HK-2 (cell line): ENCODE measurements around the gene C20orf144.
"Not testable (repeated sequence)": the region's sequence is repeated elsewhere in the genome, so short reads cannot be mapped to it uniquely, and the experiment has no call there.

Experiments
- DNase-seq: peaks from one replicate; pipeline ENCODE4 v3.0.0-alpha.2; 2018; ENCODE audit not compliant: unreplicated experiment

Gene C20orf144

GRCh38 chr20:33662172-33662571, at the start of gene C20orf144:
C20orf144 (plus strand) TSS chr20:33662327; CDS start chr20:33662346, 19 bp downstream.
- no peak for DNase-seq

GRCh38 chr20:33621717-33622400, 40.3 kb upstream of the C20orf144 start:
- DNase-seq = no peak

- DNase-seq = no peak
These were observed 39.3 kb upstream of the C20orf144 start for GRCh38 chr20:33622705-33623365.

GRCh38 chr20:33624399-33624798, 37.7 kb upstream of the C20orf144 start:
- DNase-seq = no peak

- DNase-seq = no peak
These were observed 35.9 kb upstream of the C20orf144 start for GRCh38 chr20:33626190-33626589.

GRCh38 chr20:33627577-33628216, 34.4 kb upstream of the C20orf144 start:
- DNase-seq = no peak

GRCh38 chr20:33629533-33629932, 32.6 kb upstream of the C20orf144 start:
- DNase-seq = no peak

- no peak for DNase-seq
These were observed 32.1 kb upstream of the C20orf144 start for GRCh38 chr20:33629979-33630378.

GRCh38 chr20:33630507-33630906, 31.6 kb upstream of the C20orf144 start:
- no peak for DNase-seq

- not testable (repeated sequence) for DNase-seq
These were observed 30.2 kb upstream of the C20orf144 start for GRCh38 chr20:33631910-33632309.

GRCh38 chr20:33635341-33635740, 26.8 kb upstream of the C20orf144 start:
- DNase-seq = no peak

GRCh38 chr20:33636776-33637175, 25.4 kb upstream of the C20orf144 start:
- no peak for DNase-seq

GRCh38 chr20:33640287-33640686, 21.8 kb upstream of the C20orf144 start:
- DNase-seq = no peak

- no peak for DNase-seq
These were observed 17.6 kb upstream of the C20orf144 start for GRCh38 chr20:33644313-33645071.

GRCh38 chr20:33645072-33645358, 17.1 kb upstream of the C20orf144 start:
- no peak for DNase-seq

- no peak for DNase-seq
These were observed 16.7 kb upstream of the C20orf144 start for GRCh38 chr20:33645396-33645795.

- DNase-seq = no peak
These were observed 15.9 kb upstream of the C20orf144 start for GRCh38 chr20:33646191-33646590.

GRCh38 chr20:33646959-33647602, 15.0 kb upstream of the C20orf144 start:
- DNase-seq = not testable (repeated sequence)

- no peak for DNase-seq
These were observed 14.3 kb upstream of the C20orf144 start for GRCh38 chr20:33647603-33648395.

- no peak for DNase-seq
These were observed 13.6 kb upstream of the C20orf144 start for GRCh38 chr20:33648396-33649004.
